Embryonic facial prominence (tissue), 1 donor: Measurements from ENCODE around the gene PIP4K2A.

ENCODE experiments used
- DNase-seq: peaks from one replicate; pipeline ENCODE4 v3.0.0-alpha.2; 2016; ENCODE audit errors: extremely low spot score

Gene PIP4K2A

GRCh38 chr10:22666287-22667092, 47.9 kb downstream of the PIP4K2A start:
- DNase-seq, result no peak

DNA sequence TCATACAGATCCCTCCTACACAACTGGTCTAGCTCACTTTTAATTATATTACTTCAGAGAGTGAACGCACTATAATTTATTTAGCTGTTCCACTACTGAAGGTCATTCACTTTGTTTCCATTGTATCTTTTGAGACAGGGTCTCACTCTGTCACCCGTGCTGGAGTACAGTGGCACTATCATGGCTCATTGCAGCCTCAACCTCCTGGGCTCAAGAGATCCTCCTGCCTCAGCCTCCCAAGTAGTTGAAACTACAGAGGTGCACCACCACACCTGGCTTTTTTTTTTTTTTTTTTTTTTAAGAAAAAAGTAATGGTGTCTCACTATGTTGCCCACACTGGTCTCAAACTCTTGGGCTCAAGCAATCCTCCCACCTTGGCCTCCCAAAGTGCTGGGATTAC, 49.0 kb downstream of the PIP4K2A start:
- no peak for DNase-seq

DNA sequence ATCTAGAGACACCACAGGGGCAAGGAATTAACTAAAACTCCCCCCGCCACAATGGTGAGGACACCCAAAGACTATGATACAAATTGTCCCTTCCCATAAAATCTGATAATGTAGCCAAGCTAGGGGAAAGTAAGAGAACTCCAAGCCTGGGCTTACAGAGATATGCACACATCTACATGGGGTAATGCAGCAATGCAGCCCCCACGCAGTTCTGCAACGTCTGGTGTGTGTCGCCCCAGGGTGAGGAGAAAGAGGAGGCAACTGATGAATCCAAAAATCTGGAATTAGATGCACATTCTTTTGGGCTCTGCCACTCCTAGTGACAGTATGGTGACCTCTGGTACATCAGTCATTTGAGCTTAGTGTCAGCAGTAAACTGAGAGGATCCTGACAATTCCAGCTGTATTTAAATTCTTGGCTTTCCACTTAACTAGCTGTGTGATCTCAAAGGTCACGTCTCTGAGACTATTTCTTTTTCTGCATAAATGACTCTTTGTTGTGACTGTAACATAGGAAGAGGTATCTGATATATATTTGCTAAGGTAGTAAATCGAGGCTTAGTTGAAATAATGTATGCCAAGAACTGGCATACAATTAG, 51.5 kb downstream of the PIP4K2A start:
- DNase-seq, result no peak

DNA sequence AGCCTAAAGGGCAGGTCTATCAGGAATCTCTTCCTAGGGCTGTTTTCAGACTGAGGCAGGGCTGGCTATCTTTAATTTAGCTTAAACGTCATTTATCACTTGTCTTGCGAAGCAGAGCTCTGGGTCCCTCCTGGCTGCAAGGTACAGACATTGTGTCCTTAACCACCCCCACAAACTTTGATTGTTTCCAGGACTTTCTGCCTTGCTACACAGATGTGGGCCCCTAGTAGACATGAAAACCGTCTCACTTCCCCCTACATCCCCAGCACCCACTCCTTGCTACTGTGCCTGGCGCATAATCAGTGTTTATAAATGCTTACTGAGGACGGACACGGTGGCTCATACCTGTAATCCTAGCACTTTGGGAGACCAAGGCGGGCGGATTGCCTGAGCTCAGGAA, 54.5 kb downstream of the PIP4K2A start:
- DNase-seq, result no peak

DNA sequence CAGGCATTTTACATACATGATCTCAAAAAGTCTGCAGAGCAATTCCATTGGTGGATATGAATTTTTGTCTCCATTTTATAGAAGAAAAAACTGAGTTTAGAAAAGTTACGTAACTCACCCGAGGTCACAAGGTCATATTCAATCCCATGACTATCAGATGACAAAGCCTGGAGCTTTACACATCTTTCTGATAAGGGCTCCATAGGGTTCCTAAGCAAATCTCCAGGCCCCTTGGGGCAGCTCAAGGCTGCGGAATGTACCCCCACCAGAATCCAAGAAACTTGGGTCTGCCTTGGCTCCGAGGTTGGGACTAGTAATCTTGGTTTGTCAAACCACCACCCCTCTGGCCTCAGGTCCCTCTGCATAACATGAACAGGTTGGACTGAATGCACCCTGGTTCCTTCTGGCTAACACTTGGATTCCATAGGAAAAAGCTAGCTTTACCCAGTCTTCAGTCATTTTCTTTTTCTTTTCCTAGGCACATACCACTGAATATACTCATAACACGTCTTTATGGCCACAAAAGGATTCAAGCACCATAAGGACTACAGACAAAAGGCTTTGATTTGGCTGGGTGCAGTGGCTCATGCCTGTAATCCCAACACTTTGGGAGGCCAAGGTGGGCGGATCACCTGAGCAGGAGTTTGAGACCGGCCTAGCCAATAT, 55.5 kb downstream of the PIP4K2A start:
- DNase-seq, result no peak

DNA sequence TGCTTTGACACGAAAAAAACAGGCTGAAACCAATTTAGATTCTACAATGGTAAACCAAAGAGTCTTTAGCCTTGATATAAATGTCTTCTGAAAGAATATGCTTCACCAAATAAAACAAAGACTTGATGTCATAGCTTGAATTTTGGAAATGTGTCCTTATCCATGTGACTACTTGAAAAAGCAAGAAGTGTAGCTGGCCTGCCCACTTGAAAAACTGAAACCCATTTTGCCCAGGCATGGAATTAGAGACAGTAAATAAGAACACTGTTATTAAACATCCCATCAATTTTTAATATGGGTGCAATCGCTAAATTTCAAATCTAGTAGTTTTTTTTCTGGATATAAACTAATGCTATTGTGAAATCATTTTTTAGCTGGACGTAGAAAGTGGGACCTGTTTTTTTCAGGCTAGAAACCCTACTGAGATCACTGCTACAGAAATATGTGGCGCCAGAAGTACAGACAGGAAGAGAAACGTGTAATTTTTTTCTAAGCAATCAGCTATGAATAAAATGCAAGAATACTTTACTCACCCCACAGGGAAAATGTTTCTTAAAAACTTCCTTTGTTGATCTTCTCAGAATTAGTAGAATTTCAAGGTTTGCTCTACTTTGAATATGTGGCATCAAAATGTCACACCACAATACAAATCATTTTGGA, 56.7 kb downstream of the PIP4K2A start:
- no peak for DNase-seq

- DNase-seq, result no peak
Measured at GRCh38 chr10:22657024-22657423, 57.4 kb downstream of the PIP4K2A start.

- no peak for DNase-seq
Measured at GRCh38 chr10:22656036-22656435, 58.3 kb downstream of the PIP4K2A start.

GRCh38 chr10:22655312-22655981, 58.9 kb downstream of the PIP4K2A start:
- DNase-seq, result no peak

GRCh38 chr10:22652988-22653481, 61.3 kb downstream of the PIP4K2A start:
- DNase-seq, result no peak

DNA sequence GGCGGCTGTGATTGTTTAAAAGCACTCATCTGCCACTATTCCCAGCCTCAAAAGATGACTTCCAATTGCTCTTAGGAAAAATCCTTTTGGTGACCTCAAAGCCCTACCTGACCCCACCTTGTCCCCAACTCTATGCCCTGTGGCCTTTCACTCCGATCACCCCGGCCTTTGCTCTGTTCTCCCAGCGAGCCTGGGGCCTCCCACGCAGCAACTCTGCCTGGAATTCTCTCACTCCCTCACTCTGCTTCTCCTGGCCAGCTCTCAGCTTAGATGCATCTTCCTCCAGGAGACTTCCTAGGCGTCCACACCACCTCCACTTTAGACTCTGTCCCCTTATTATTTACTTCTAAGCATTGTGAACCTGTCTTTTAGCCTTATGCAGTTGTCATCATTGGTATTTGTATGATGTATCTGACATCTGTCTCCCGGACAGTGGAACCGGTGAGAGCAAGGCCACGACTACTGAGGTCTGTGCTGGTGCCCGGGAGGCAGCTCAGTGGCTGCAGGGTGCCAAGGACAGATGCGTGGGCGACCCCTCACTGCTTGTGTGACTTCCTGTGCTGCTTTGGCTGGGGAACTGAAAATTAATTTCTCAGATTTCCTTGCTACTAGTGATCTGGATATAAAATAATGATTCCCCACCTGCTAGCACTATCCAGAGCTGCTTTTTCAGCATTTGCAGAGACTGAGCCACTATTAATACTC, 63.0 kb downstream of the PIP4K2A start:
- DNase-seq, result no peak

- no peak for DNase-seq
Measured at GRCh38 chr10:22649994-22650393, 64.4 kb downstream of the PIP4K2A start.

DNA sequence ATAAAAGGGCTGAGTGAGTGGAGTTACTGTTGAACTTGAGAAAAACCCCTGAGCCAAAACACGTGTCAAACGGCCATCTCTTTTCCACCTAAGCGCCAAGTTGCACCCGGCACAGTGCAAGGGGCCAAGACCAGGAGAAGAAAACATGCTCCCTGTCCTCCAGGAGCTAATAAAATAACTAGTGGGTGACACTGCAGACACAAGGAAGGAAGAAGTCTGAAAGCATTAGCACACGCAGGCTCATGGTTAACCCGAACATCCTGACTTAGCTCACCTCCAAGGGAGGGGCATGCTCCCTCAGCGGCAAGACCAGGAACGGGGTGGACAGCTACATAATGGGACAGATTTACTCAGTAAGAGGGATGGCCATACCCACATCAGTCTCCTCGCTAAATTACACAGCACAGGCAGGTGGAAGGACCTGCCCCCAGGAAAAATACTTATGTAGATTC, 65.0 kb downstream of the PIP4K2A start:
- DNase-seq, result no peak

DNA sequence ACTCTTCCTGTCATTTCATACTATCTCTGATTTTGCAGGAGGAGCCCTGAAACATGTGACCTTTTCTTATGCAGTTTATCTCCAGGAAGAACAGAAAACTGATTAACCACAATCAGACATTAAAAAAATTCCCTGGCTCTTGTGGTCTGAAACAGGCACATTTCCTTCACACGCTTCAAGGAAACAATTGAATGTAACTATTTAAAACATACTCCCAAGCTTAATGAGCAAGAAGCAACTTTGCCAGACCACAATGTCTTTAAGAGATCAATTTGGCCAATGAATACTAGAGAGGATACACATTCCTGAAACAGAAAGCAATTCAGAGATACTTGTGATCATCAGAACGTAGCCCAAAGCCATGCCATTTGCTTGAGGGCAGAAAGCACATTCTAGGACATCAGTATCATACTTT, 65.8 kb downstream of the PIP4K2A start:
- DNase-seq, result no peak

DNA sequence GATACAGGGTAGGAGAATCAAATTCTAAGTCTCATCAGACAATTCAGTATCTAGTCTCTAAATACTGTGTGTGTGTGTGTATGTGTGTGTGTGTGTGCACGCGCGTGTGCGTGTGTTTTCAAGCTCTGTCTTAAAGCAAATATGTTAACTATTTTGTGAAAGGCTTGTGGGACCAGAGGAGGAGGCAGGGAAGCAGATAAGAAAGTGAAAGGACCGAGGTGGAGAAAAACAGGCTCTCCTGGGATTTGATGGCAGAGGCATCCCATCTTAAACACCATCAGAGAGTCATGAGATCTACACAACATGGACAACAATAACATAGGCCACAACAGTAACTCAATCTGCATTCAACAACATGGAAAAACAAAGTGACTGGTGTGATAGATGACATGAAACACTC, 67.1 kb downstream of the PIP4K2A start:
- no peak for DNase-seq

DNA sequence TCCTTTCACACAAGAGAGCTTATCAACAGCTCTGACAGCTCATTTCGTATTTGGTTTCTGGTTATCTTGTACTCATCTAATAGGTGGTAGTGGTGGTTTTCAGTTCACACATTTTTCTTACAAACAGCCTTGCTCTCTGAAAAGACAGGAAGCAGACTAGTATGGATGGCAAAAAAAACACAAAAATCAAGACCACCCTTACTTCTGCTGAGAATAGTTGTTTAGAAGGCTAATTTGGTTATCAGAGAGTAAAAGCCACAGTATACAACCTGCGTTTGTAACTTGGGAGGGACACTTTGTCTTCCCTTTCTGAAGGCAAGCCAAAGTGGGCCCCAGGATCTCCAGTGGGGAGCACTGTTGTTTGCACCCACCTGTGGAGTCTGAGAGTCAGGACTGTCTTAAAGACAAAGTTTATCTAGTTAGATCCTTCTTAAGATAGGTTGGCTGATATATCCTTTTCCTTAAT, 68.0 kb downstream of the PIP4K2A start:
- DNase-seq, result no peak

DNA sequence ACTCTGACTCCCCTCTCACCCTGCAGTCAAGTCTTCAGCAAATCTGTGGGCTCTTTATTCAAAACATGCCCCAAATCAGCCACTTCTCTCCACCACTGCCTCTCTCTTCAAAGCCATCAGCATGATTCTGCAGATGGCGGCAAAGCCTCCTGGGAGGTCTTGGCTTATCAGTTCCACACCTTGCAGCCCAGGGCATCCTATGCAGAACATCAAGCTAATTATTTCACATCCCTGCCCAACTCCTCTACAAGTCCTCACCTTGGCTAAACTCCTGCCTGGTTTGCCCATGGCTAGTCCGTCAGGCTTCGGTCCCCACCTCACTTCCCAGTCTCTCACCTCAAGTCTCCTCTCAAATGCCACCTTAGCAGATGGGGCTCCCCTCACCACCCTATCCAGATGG, 70.2 kb downstream of the PIP4K2A start:
- DNase-seq, result no peak

- DNase-seq, result no peak
Measured at GRCh38 chr10:22643775-22644174, 70.6 kb downstream of the PIP4K2A start.

GRCh38 chr10:22643116-22643515, 71.3 kb downstream of the PIP4K2A start:
- DNase-seq, result no peak

GRCh38 chr10:22641743-22642142, 72.6 kb downstream of the PIP4K2A start:
- DNase-seq, result no peak

DNA sequence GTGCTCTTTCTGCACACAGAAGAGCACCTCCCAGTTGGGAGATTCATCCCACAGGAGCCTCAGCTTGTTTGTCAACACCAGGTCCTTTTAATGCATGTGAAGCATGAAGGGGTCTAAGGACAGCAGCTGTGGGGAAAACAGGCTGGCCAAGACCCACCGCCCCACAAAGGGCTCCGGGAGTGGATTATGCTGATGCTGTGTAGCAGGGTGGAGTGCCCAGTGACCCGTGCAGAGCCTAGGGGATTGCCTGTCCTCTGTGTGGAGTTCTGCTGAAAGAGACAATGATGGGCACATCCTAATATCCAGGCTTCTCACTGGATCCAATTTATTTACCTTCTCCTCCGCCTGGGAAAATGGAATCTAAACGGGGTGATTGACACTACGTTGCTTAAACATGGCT, 74.0 kb downstream of the PIP4K2A start:
- DNase-seq, result no peak
